Endothelial cell (in vitro differentiated cells): ENCODE results near the gene ZNF22. TPM values are rescaled to one million over a fixed set of nuclear protein-coding genes. Genes with fewer than 3 reads are reported as not detected.
A peak's percentile ranks its signal among the peaks of the same experiment; 100 is the strongest.

ENCODE experiments used
- DNase-seq: peaks from one replicate; pipeline ENCODE4 v3.0.0; 2021; ENCODE audit warnings: low spot score
- H3K27ac Mint-ChIP-seq: one replicate; pipeline ENCODE4 v1.8.0; 2021; ENCODE audit warnings: mixed read lengths, inconsistent platforms; ENCODE audit not compliant: unreplicated experiment
- H3K27me3 Mint-ChIP-seq: one replicate; pipeline ENCODE4 v1.8.0; 2021; ENCODE audit warnings: mild to moderate bottlenecking, moderate library complexity, mixed read lengths, inconsistent platforms; ENCODE audit not compliant: unreplicated experiment
- H3K36me3 Mint-ChIP-seq: one replicate; pipeline ENCODE4 v1.8.0; 2021; ENCODE audit warnings: mild to moderate bottlenecking, low read depth, mixed read lengths, inconsistent platforms; ENCODE audit not compliant: unreplicated experiment
- H3K4me1 Mint-ChIP-seq: one replicate; pipeline ENCODE4 v1.8.0; 2021; ENCODE audit warnings: mild to moderate bottlenecking, mixed read lengths, inconsistent platforms; ENCODE audit not compliant: unreplicated experiment
- H3K4me3 Mint-ChIP-seq: one replicate; pipeline ENCODE4 v1.8.0; 2021; ENCODE audit warnings: mild to moderate bottlenecking, mixed read lengths, inconsistent platforms; ENCODE audit not compliant: unreplicated experiment
- H3K9me3 Mint-ChIP-seq: one replicate; pipeline ENCODE4 v1.8.0; 2021; ENCODE audit warnings: mixed read lengths, inconsistent platforms; ENCODE audit not compliant: unreplicated experiment
- total RNA-seq: library from RNA; stranded (reverse); fragmentation: NEBNext Ultra II Directional; extraction: Animal tissue kit (Norgen Biotek cat#: 25700); gene quantifications from one replicate; pipeline ENCODE4 v1.2.1, GENCODE V29; 2021; ENCODE audit not compliant: unreplicated experiment
- TF ChIP-seq, protein P1 (sequence below): fragments of 200-600 bp; sonication (generic); IDR thresholded peaks from one replicate; pipeline ENCODE4 v1.5.0; 2021; ENCODE audit warnings: antibody characterized with exemption; ENCODE audit not compliant: unreplicated experiment

Gene ZNF22
- total RNA-seq, 1 donor from 2014 or later, result 39.2 TPM

GRCh38 chr10:44984671-44985101, 16.0 kb upstream of the ZNF22 start:
- Mint-ChIP-seq H3K9me3 (no peaks in the 10 kb centered on the region), H3K27me3 (peaks cover 19% of the 10 kb centered on the region), H3K36me3 (no peaks in the 10 kb centered on the region), H3K4me1 (peaks cover 45% of the 10 kb centered on the region), H3K27ac (peak overlapping the region; percentile 94), H3K4me3 (no peak overlapping the region)
- TF ChIP-seq, protein P1, sequence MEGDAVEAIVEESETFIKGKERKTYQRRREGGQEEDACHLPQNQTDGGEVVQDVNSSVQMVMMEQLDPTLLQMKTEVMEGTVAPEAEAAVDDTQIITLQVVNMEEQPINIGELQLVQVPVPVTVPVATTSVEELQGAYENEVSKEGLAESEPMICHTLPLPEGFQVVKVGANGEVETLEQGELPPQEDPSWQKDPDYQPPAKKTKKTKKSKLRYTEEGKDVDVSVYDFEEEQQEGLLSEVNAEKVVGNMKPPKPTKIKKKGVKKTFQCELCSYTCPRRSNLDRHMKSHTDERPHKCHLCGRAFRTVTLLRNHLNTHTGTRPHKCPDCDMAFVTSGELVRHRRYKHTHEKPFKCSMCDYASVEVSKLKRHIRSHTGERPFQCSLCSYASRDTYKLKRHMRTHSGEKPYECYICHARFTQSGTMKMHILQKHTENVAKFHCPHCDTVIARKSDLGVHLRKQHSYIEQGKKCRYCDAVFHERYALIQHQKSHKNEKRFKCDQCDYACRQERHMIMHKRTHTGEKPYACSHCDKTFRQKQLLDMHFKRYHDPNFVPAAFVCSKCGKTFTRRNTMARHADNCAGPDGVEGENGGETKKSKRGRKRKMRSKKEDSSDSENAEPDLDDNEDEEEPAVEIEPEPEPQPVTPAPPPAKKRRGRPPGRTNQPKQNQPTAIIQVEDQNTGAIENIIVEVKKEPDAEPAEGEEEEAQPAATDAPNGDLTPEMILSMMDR, result no peak
- DNase-seq, result no peak

- H3K36me3 Mint-ChIP-seq, result peaks cover 2% of the 10 kb centered on the region
- DNase-seq, result no peak
- no peak overlapping the region for H3K4me3 Mint-ChIP-seq
- peaks cover 48% of the 10 kb centered on the region for H3K4me1 Mint-ChIP-seq
- peak overlapping the region; percentile 94 for H3K27ac Mint-ChIP-seq
- no peaks in the 10 kb centered on the region for H3K9me3 Mint-ChIP-seq
- TF ChIP-seq, protein P1, result no peak
- H3K27me3 Mint-ChIP-seq, result peaks cover 19% of the 10 kb centered on the region
These were observed 15.5 kb upstream of the ZNF22 start for GRCh38 chr10:44985175-44985681.

GRCh38 chr10:44986179-44986578, 14.5 kb upstream of the ZNF22 start:
- Mint-ChIP-seq H3K36me3 (peaks cover 3% of the 10 kb centered on the region), H3K4me3 (no peak overlapping the region), H3K9me3 (no peaks in the 10 kb centered on the region), H3K27ac (peak overlapping the region; percentile 94), H3K4me1 (peaks cover 47% of the 10 kb centered on the region), H3K27me3 (peaks cover 15% of the 10 kb centered on the region)
- no peak for DNase-seq
- TF ChIP-seq, protein P1, result no peak

GRCh38 chr10:44986670-44987069, 14.1 kb upstream of the ZNF22 start:
- DNase-seq, result no peak
- Mint-ChIP-seq H3K4me3 (no peak overlapping the region), H3K4me1 (peaks cover 46% of the 10 kb centered on the region), H3K27me3 (peaks cover 14% of the 10 kb centered on the region), H3K36me3 (peaks cover 3% of the 10 kb centered on the region), H3K27ac (no peak overlapping the region), H3K9me3 (no peaks in the 10 kb centered on the region)
- TF ChIP-seq, protein P1, result no peak

DNA sequence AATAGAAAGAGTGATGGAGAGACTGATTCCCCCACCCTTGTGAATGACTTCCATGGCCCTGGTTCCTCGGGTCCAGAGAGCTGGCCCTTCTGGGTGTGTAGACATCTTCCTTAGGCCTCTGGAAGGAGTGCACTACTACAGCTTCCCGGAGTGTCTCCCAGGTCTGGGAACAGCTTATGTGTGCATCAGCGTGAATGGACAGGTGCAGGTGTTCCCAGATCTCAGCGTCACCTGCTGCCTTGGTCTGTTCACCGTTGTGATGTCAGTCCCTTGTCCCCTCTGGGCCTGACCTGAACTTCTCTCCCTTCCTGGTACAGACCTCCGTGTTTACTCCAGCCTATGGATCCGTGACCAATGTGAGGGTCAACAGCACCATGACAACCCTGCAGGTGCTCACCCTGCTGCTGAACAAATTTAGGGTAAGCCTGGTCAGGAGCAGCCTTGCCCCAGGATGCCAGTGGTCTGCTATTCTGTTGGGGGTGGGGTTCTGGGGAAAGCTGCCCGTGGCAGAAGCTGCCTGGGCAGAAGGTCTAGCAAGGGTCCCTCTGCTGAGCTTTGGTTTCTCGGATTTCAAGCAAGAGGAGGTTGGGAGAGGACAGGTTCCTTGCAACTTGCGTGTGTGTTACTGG, 11.7 kb upstream of the ZNF22 start:
- Mint-ChIP-seq H3K4me1 (peaks cover 49% of the 10 kb centered on the region), H3K27me3 (peaks cover 19% of the 10 kb centered on the region), H3K36me3 (peaks cover 3% of the 10 kb centered on the region), H3K9me3 (no peaks in the 10 kb centered on the region), H3K27ac (no peak overlapping the region), H3K4me3 (no peak overlapping the region)
- DNase-seq, result no peak
- TF ChIP-seq, protein P1, result no peak
